GM11168 (cell line): Measurements from ENCODE around the gene PRSS38.

ENCODE experiments used
- in situ Hi-C: fragments of 300-500 bp; cut with MboI; formaldehyde crosslinking; loops from one replicate; pipeline ENCODE4 v1.12.0; 2022; ENCODE audit warnings: low sequenced_read_pairs; ENCODE audit not compliant: unreplicated experiment

The PRSS38 gene

DNA sequence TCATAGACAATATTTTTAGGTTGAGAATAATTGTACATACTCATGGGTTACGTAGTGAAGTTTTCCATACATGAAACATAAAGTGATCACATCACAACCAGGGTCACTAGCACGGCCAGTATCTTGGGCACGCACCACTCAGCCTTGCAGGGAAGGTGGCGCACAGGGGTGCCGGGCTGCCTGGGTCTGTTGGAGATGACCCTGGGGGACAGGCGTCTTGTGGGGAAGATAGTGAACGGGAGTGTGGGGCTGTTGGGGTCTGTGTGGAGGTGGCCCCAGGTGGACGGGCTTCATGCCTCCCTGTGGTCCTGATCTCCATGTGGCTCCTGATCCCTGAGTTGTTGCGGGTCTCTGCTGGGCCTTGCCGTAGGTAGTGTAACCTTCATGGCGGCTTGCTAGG lies 38.3 kb upstream of the PRSS38 start:
- in situ Hi-C loops, result no loop called here

DNA sequence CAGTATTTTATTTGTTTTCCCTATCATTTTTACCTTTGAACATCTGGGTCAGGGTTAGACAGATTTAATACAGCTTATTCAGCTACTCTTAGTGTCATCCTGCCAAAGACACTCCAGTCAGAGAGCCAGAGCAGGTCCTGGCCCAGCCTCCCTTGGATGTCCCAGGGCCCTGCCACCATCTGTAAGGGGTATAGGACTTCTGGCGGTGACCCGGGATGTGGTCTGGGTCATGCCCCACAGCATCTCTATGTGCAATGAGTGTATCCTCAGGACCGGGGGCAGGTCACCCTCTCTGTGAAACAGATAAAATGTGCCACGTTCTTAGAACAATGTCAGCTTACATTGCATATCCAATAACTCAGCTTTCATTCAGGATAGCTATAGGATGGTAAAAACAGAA lies 37.8 kb upstream of the PRSS38 start:
- in situ Hi-C loops, result no loop called here

DNA sequence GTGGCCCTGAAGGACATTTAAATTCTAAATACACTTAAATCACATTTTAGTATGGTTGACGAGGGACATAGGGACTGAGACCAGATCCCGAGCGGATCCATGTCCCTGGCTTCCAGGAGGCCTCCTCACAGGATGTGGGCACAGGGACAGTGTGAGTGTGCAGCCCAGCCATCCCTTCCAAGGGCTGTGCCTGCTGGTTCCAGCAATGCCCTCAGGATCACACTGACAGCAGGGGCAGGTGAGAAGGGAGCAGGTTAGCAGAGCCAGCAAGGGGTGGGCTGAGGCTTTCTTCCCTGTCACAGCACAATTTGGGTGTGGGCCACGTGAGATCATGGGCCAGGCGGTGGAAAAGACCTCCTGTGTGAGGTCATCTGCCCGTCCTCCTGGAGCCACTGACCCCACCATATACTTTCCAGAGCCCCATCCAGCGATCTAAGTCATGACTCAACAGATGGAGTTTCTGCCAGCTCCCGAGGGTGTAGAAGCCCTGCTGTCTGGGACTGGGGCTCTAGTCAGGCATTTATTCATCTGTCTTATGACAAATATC lies 37.0 kb upstream of the PRSS38 start:
- in situ Hi-C loops, result no loop called here

DNA sequence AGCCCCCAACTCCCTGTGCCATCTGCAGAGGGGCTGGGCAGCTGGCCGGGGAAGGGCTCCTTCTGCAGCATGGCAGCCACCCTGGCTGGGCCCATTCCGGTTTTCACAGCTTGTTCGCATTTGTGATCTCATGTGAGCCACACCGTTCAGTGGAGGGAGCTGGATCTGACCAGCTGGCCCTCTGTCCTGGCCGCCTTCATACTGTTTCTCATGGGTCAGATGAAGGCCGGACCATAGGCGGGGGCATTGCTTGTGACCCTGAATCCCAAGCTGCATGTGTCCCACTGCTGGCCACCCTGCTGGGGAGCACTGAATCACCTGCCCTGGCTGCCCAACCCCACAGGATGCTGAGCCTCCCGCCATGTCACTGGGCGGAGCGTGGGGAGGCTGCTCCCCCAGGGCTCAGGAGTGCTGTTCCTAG lies 36.4 kb upstream of the PRSS38 start:
- in situ Hi-C loops, result no loop called here

DNA sequence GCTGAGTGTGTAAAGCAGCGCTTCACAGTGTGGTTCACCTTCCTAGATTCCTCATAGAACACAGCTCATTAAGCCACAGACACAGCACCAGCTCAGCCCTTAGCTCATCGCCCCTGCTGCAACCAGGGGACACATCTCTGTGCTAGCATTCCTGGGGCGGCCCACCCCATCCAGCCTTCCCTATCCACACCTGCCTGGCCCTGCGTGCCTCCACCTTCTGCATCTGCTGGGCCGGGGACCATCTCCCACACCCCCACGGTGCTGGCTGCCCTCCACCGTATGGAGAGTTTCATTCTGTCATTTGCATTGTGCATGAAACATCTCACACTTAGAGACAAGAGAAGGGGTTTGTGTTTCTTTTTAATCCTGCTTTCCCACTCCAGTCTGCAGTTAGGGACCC lies 35.8 kb upstream of the PRSS38 start:
- in situ Hi-C loops, result no loop called here

DNA sequence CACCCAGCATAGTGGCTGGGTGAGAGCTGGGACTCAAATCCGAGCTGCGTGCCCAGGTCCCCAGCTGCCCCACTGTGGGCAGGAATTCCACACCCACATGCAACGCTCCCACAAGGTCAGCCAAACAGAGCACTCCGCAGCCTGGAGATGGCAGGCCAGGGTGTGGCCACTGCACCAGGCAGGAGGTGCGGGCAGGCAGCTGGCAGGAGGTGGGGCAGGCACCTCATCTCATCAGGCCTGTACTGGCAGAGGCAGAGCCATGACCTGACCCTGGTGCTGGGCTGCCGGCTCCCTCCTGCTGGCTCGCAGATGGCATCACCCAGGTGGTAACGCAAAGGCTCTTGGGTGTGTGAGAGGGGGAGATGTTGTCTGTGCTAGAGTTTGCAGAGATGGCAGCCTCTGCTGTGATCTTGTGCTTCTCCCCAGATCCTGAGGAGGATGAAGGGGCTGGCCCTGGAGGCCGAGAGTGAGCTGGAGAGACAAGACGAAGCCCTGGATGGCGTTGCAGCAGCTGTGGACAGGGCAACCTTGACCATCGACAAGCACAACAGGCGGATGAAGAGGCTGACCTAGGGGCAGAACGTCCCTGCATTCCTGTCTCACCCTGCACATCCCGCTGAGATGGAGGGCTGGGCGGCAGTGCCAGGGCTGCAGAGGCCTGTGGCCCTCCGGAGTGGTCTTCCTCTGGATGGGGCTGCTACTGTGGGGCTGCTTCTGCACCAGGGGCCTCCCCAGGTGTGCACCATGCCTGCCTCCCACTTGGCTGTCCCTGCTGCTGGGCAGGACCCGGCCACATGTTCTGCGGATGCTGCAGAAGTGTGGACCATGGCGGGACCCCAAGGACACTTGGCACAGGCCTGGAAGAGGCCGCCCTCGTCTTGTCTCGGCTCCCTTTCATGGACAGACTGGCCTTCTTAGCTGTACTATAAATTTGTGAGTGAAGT lies 35.1 kb upstream of the PRSS38 start:
- in situ Hi-C loops, result no loop called here

DNA sequence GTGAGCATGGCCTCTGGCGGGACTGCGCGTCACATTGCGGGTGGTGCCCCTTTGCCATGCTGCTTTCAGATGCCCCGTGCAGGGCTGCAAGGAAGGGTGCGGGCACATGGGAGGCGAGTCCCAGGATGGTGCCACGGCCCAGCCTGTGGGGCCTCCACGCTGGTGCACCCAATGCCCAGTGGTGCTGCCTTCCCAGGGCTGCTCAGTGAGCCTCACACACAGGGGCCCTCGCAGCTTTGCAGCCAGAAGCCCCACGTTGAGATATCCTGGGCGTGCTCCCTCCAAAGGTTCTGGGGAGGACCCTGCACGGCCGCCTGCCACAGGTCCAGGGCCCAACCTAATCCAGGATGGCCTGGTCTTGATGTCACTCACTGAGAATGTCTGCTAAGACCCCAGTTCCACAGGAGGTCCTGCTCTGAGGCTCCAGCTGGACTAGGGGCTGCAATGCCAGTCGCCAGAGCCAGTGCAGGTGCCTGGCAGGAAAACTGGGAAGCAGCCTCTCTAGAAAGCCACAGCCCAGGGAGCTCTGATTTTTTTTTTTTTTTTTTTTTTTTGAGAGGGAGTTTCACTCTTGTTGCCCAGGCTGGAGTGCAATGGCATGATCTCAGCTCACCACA lies 34.1 kb upstream of the PRSS38 start:
- in situ Hi-C loops, result no loop called here

DNA sequence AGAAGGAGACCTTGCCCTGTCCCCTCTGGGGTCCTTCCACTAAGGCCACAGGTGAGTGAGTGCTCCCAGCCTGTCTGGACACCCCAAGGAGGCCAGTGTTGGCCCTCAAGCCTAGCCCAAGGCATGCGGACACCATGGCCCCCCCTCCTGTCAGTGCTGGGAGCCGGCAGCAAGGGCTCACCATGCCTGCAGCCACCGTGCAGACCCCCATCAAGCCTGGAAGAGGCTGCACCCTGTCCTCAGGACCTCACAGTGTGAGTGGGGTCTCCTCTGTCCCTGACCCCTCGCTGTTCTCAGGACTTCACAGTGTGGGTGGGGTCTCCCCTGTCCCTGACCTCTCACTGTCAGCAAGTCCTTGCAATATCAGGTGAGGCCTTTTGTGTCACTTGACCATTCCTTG lies 33.2 kb upstream of the PRSS38 start:
- in situ Hi-C loops, result no loop called here

DNA sequence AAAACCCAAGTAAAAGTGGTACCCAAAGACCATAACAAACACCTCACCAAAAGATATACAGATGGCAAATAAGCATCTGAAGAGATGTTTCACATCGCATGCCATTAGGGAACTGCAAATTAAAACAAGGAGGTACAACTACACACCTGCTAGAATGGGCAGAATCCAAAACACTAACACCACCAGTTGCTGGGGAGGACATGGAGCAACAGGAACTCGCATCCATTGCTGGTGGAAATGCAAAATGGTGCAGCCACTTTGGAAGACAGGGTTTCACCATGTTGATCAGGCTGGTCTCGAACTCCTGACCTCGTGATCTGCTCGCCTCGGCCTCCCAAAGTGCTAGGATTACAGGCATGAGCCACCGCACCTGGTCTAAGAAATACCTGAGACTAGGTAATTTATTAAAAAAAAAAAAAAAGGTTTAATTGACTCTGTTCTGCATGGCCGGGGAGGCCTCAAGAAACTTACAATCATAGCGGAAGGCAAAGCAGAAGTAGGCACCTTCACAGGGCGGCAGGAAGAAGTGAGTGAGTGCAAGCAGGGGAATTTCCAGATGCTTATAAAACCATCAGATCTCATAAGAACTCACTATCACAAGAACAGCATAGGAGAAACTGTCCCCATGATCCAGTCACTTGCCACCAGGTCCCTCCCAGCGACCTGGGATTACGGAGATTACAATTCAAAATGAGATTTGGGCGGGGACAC lies 30.2 kb upstream of the PRSS38 start:
- in situ Hi-C loops, result no loop called here

DNA sequence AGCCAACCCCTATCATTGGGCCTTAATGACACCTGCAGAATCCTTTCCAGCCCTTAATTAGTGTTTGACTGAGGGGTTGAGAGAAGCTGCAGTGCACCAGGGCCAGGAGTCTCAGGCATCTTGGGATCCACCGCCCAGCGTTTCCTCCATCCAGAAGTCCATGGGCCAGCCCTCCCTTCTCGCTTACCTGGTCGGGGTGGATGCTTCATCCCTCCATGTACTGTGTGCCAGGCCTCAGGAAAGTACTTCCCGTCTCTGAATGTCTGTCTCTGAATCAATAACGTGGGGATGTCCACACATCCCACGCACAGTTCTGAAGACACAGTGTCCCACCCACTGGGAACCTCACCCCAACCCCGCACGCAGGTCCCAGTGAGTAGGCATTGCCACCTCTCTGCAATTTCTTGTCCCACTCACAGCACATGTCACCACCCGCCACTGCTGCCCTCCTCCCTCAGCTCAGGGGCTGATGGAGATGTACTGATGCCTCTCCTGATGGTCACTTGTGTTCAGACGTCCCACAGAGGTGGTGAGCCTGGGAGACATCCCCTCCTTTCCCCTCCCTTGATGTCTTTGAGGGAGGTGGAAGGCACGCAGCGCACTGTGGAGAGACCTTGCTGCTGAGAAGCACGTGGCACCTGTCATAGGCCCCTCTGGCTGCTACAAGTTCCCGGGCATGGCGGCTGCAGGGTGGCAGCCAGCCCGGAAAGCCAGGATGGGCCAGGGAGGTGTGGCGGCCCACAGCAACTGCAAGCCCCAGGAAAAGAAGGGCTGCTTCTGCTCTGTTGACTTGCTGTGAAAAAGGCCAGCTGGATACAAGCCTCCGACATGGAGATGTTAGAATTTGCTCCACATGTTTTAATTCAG lies 29.4 kb upstream of the PRSS38 start:
- in situ Hi-C loops, result no loop called here

DNA sequence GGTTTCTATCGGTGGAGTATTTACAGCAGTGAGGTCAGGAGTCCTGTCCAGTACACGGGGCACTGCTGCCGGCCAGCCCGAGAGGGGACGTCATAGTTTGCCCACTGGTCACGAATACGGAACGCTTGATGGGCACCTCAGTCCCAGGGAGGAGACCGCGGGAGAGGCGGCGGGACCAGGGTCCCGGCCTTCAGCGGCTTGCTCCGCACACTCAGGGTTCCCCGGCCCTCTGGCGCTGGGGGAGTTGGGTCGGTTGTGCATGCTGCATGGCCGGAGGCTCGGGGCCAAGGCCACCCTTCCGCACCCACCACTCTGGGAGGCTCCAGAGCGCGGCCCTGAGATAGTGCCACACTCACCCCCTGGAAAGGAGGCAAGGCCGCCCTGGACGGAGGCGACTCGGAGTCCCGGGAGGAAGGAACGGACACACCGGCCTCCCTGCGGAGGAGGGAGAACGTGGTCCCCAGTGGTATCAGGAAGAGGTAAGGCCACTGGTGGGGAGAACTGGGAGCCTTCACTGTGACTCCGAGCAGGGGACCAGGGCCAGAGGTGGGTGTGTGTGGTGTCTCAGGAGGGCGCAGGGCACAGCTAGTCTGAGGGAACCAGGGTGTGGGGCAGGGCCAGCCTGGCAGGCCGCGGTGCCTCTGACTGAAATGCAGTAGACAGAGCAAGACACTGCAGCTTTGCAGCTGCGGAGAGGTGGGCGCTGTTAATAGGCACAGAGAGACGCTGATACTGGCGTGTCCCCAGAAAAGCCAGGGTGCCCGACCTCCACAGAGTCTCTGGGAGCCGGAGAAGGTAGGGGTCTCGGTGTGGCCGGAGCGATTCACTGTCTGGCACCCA lies 28.6 kb upstream of the PRSS38 start:
- in situ Hi-C loops, result no loop called here

DNA sequence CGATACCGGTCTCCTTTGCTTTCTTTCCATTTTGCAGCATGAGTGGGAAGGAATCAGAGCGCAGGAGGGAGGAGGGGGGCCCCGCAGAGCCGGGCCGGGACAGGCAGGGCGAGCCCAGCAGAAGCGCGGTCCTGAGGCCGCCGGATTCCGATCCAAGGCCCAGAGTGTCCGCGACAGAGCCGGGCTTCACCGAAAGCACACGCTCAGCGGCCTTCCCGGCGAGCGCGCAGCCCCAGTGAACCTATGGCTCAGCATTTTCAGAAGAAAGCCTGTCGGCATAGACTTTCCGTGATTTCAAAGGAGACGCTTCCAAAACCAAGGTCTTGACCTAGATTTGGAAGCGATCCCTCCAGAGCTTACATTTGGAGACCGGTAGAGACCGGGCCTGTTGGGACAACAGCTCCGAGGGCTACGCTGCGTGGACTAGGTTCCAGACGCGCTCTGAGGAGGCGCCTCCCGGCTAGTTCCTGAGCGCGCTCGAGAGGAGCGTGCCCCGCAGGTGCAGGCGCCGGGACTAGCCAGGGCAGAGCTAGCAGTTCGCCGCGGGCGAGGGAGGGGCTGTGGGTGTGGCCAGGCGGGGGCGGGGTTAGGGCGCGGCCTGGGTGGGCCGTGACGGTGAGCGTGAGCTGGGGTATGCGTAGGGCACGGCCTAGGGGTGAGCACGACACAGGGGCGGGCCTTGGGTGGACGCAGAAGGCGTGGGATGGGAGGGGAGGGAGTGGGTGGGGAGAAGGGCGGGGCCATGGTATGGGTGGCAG lies 27.8 kb upstream of the PRSS38 start:
- in situ Hi-C loops, result no loop called here

DNA sequence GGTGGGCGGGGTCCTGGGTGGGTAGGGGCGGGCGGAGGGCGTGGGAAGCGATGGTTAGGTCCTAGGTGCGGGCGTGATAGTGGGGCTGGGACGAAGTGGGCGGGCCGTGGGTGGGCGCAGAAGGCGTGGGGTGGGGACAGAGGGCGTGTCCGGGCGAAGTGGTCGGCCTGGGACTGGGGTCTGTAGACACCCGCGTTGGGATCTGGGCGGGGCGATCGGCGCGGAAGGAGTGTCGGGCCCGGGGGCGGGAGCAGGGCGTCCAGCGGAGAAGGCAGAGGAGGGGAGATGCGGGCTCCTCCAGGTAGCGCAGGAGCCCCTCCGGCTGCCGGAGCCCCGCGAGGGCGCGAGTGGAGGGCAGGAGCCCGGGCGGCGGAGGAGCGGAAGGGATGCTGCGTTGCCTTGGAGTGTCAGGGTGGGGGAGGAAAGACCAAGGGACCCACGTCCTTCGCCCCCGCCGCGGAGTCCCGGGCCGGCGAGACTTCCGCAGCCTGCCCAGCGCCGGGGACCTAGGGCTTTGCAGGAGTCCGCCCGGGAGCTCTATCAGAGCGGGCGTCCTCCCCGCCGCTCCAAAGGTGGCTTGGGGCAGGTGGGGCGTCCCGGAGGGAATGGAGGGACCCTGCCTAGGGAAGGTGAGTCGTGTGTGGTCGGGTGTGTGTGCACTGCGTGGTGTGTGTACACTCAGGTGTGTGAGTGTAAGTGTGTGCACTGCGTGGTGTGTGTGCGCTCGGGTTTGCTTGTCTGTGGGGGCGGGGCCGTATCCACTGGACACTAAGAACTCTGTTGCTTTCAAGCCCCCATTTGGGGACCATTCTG lies 27.0 kb upstream of the PRSS38 start:
- in situ Hi-C loops, result no loop called here

DNA sequence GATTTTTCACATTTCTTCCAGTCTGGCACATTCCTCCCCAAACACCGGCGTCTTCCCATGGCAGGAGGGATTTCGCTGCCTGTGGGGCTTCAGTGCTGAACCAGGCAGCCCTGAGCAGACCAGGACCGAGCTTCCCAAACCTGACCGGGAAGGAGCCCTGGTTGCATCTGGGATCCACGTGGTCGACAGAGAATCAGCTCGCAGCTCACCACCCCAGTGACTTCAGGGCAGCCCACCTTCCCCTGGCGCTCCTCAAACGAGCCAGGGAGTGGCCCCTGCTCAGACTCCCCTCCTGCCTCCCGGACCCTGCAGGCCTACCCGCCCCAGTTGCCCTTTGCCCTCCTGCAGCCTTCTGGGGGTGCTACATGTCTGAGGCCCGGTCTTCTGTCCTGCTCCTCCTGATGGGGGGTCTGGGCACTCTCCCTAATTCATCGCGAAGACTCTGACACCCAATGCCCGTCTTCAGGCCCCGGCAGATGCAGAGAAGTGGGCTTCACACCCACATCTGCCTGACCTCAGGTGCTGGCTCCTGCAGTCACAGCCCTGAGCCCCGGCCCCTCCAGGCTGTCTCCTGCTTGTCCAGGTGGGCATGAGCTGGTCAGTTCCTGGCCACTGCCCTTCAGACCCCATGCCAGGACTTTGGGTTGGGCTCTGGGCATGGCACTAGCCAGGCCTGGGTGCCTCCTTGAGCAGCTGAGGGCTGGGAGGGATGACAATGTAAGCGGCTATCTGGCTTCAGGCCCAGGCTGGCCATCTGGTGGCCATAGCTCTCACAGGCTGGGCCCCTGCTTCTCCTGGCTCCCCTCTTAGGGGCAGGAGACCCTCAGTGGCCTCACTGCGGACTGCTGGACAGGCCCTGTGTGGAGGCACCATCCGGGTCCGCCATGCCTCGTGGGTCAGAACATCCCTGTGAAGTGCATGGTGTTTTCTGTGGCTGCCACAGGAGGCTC lies 26.1 kb upstream of the PRSS38 start:
- in situ Hi-C loops, result no loop called here

DNA sequence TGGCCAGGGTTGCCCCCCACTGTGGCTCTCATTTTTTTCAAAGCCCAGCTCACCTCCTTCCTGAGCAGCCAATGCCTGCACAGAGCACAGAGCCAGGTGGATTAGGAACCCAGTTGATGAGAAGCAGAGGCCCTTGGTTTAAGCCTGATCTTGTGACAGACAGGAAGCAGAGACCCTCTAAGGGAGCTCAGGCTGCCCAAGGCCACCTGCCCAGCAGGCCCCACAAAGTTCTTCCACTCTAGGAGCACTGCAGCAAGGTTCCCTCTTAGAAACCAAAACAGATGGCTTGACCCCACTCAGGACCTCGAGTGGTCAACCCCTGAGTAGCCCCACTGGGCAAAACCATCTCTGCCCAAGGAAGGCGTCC lies 25.5 kb upstream of the PRSS38 start:
- in situ Hi-C loops, result no loop called here

DNA sequence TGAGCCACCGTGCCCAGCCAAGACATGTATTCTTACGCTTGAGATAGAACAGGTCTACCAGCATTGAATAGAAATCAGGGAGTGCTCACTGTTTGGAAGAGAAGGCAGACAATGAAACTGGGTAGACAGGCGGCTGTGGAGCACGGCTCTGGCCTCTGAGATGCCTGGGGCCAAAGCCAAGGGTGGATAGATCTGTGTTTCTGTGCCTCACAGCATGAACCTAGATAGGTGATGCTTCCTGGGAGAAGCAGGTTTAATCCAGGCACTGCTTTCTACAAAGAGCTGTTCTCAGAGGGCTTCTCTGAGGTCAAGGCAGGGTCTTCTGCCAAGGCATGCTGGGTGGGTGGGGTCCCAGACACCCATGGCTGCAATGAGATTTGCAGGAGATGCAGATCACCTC lies 24.6 kb upstream of the PRSS38 start:
- in situ Hi-C loops, result no loop called here
